Measurements from ENCODE around the gene CLDND2. TPM values are rescaled to one million over a fixed set of nuclear protein-coding genes. Genes with fewer than 3 reads are reported as not detected.
"Not testable (repeated sequence)": the region's sequence is repeated elsewhere in the genome, so short reads cannot be mapped to it uniquely, and the experiment has no call there.

CLDND2 gene
- total RNA-seq, 1 donor from 2014 or later = 0.84 TPM

DNA sequence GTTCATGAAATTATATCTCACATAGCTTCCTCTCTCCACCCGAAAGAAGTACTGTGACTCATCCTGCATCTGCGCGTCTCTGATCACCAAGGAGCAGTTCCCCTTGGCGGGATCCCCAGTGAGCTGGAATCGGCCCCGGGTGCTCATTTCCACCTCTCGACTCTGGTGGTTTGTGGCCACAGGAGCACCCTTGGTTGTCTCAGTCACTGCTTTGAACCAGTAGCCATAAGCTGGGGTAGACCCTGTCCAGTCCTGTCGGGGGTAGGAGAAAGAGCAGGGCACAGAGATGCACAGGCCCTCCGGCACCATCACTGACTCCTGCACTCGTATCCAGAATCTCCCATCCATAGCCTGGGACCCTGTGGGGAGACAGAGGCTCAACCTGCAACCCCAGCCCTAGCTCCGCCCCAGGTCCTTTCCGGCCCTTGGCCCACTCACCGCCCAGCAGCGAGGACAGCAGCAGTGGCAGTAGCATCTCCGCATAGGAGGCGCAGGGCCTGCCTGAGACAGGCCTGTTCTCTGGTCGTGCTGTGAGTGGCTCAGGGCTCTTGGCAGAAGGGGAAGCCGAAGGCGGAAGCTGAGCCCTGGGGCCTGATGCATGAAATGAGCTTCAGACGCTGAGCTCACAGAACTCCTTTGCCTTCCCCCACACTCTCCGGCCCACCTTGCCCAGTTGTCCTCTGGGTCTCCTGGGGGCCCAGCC is 48.5 kb upstream of the CLDND2 start, which contains the start of gene SIGLEC10:
Gene SIGLEC10, minus strand, starts transcription at position 536 of the 703 bp plus-strand sequence. Its CDS starts 61 bp downstream, at position 475.
- FAIRE-seq (no peak), DNase-seq (ENCODE audit: low read depth) (no peak)
- no peak within 1 kb of the TSS for H3K4me2 ChIP-seq (ENCODE audit: low read length)
- no peak for TF ChIP-seq EZH2 (IDR thresholded peaks at IDR 0.05; ENCODE audit: insufficient read depth, low read length)
- TF ChIP-seq, protein P1, sequence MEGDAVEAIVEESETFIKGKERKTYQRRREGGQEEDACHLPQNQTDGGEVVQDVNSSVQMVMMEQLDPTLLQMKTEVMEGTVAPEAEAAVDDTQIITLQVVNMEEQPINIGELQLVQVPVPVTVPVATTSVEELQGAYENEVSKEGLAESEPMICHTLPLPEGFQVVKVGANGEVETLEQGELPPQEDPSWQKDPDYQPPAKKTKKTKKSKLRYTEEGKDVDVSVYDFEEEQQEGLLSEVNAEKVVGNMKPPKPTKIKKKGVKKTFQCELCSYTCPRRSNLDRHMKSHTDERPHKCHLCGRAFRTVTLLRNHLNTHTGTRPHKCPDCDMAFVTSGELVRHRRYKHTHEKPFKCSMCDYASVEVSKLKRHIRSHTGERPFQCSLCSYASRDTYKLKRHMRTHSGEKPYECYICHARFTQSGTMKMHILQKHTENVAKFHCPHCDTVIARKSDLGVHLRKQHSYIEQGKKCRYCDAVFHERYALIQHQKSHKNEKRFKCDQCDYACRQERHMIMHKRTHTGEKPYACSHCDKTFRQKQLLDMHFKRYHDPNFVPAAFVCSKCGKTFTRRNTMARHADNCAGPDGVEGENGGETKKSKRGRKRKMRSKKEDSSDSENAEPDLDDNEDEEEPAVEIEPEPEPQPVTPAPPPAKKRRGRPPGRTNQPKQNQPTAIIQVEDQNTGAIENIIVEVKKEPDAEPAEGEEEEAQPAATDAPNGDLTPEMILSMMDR (IDR thresholded peaks at IDR 0.05; ENCODE audit: insufficient read depth, low read depth, low read length) = no peak
- no peaks in the 10 kb centered on the region for H3K36me3 ChIP-seq (ENCODE audit: insufficient read depth, low read length)
- no peak within 1 kb of the TSS for H3K9ac ChIP-seq (ENCODE audit: low read length)
- no peaks in the 10 kb centered on the region for H3K9me3 ChIP-seq (ENCODE audit: insufficient read depth, low read depth, low read length)
- no peak within 1 kb of the TSS for H2AFZ ChIP-seq (ENCODE audit: low read depth, low read length)
- H3K4me3 ChIP-seq (ENCODE audit: insufficient read depth, low read depth, low read length) = no peak within 1 kb of the TSS
- H3K27me3 ChIP-seq (ENCODE audit: insufficient read depth, low read length) = no peaks in the 10 kb centered on the region
- Mint-ChIP-seq H3K4me1 (ENCODE audit: low read depth, unreplicated experiment) (no peaks in the 10 kb centered on the region), H3K27me3 (ENCODE audit: low read depth, unreplicated experiment) (peaks cover 10% of the 10 kb centered on the region), H3K36me3 (ENCODE audit: low read depth, unreplicated experiment) (no peaks in the 10 kb centered on the region), H3K4me3 (ENCODE audit: unreplicated experiment) (no peak within 1 kb of the TSS), H3K27ac (ENCODE audit: unreplicated experiment) (no peak within 1 kb of the TSS), H3K9me3 (ENCODE audit: unreplicated experiment) (peaks cover 3% of the 10 kb centered on the region)
- no peaks in the 10 kb centered on the region for H4K20me1 ChIP-seq (ENCODE audit: insufficient read depth, low read length)
- H3K27ac ChIP-seq (ENCODE audit: low read depth, low read length) = no peak within 1 kb of the TSS
- H3K79me2 ChIP-seq (ENCODE audit: insufficient read depth, low read length) = no peaks in the 10 kb centered on the region
- H3K4me1 ChIP-seq (ENCODE audit: insufficient read depth, low read length) = no peaks in the 10 kb centered on the region

DNA sequence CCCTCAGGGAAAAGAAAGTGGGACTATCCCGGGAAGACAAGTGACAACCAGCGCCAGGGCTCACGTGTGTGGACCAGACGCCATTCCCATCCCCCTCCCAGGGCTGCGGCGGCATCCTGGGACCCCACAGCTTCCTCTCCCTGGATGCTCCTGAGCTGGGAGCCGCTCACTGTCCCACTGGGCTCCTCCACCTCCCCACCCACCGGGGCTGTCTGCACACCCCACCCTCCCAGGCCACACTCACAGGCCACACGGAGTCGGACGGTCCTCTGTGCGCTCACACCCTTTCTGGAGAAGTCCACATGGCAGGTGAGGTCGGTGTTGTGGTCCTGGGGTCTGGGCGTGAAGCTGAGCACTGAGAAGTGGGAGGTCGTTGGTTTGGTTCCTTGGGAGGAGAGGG is 47.6 kb upstream of the CLDND2 start:
- not testable (repeated sequence) for H3K27me3 ChIP-seq (ENCODE audit: insufficient read depth, low read length); H3K4me1 ChIP-seq (ENCODE audit: insufficient read depth, low read length); H3K4me3 Mint-ChIP-seq (ENCODE audit: unreplicated experiment); H3K4me2 ChIP-seq (ENCODE audit: low read length); H3K27ac Mint-ChIP-seq (ENCODE audit: unreplicated experiment); H3K4me3 ChIP-seq (ENCODE audit: insufficient read depth, low read depth, low read length); H2AFZ ChIP-seq (ENCODE audit: low read depth, low read length); H3K4me1 Mint-ChIP-seq (ENCODE audit: low read depth, unreplicated experiment); H4K20me1 ChIP-seq (ENCODE audit: insufficient read depth, low read length); H3K9me3 Mint-ChIP-seq (ENCODE audit: unreplicated experiment); FAIRE-seq; H3K36me3 Mint-ChIP-seq (ENCODE audit: low read depth, unreplicated experiment); H3K9ac ChIP-seq (ENCODE audit: low read length); H3K36me3 ChIP-seq (ENCODE audit: insufficient read depth, low read length); H3K27ac ChIP-seq (ENCODE audit: low read depth, low read length); DNase-seq (ENCODE audit: low read depth); H3K79me2 ChIP-seq (ENCODE audit: insufficient read depth, low read length); H3K9me3 ChIP-seq (ENCODE audit: insufficient read depth, low read depth, low read length)
- H3K27me3 Mint-ChIP-seq (ENCODE audit: low read depth, unreplicated experiment) = peaks cover 10% of the 10 kb centered on the region

DNA sequence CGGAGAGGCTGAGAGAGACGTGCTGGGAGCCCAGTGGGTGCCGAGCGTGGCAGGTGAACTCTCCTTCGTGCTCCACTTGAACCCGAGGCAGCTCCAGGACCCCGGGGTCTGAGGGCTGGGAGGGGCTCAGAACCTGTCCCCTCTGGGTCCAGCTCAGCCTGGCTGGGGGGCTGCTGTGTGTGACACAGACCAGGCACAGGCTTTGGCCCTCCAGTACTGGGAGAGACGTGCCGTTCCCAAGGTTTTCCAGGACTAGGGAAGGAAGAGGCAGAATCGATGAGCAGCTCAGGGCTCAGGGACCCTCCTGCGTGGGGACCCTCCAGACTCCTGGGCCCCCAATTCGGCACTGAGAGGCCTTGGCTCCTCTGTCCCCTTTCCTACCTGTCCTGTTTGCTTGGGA is 46.4 kb upstream of the CLDND2 start:
- H3K36me3 ChIP-seq (ENCODE audit: insufficient read depth, low read length) = no peaks in the 10 kb centered on the region
- H3K9me3 Mint-ChIP-seq (ENCODE audit: unreplicated experiment) = peaks cover 3% of the 10 kb centered on the region
- no peak for DNase-seq (ENCODE audit: low read depth)
- H3K4me3 Mint-ChIP-seq (ENCODE audit: unreplicated experiment) = no peak overlapping the region
- no peaks in the 10 kb centered on the region for H4K20me1 ChIP-seq (ENCODE audit: insufficient read depth, low read length)
- no peak for FAIRE-seq
- no peaks in the 10 kb centered on the region for H3K4me1 ChIP-seq (ENCODE audit: insufficient read depth, low read length)
- no peak overlapping the region for H3K9ac ChIP-seq (ENCODE audit: low read length)
- no peak overlapping the region for H3K4me2 ChIP-seq (ENCODE audit: low read length)
- no peaks in the 10 kb centered on the region for H3K79me2 ChIP-seq (ENCODE audit: insufficient read depth, low read length)
- H3K27ac ChIP-seq (ENCODE audit: low read depth, low read length) = no peak overlapping the region
- no peaks in the 10 kb centered on the region for H3K27me3 ChIP-seq (ENCODE audit: insufficient read depth, low read length)
- H3K36me3 Mint-ChIP-seq (ENCODE audit: low read depth, unreplicated experiment) = no peaks in the 10 kb centered on the region
- no peaks in the 10 kb centered on the region for H3K9me3 ChIP-seq (ENCODE audit: insufficient read depth, low read depth, low read length)
- TF ChIP-seq, protein P1 (IDR thresholded peaks at IDR 0.05; ENCODE audit: insufficient read depth, low read depth, low read length) = no peak
- TF ChIP-seq EZH2 (IDR thresholded peaks at IDR 0.05; ENCODE audit: insufficient read depth, low read length) = no peak
- H2AFZ ChIP-seq (ENCODE audit: low read depth, low read length) = no peak overlapping the region
- H3K27me3 Mint-ChIP-seq (ENCODE audit: low read depth, unreplicated experiment) = peaks cover 12% of the 10 kb centered on the region
- H3K4me1 Mint-ChIP-seq (ENCODE audit: low read depth, unreplicated experiment) = no peaks in the 10 kb centered on the region
- H3K27ac Mint-ChIP-seq (ENCODE audit: unreplicated experiment) = no peak overlapping the region
- no peak overlapping the region for H3K4me3 ChIP-seq (ENCODE audit: insufficient read depth, low read depth, low read length)

Measured in astrocyte (in vitro differentiated cells and primary cell).